ENCODE results near the gene TOM1L1.

Gene TOM1L1

GRCh38 chr17:54898576-54898975, 2.1 kb upstream of the TOM1L1 start:
- no peak overlapping the region for H3K9ac ChIP-seq
- peaks cover 25% of the 10 kb centered on the region for H3K4me1 ChIP-seq
- H3K79me2 ChIP-seq: peaks cover 5% of the 10 kb centered on the region
- no peak for TF ChIP-seq CTCF (IDR thresholded peaks at IDR 0.05)
- no peak overlapping the region for H3K4me2 ChIP-seq (ENCODE audit: low read length)
- H3K4me3 ChIP-seq (ENCODE audit: low read depth, low read length): peak overlapping the region; percentile 3
- no peaks in the 10 kb centered on the region for H3K36me3 ChIP-seq (ENCODE audit: control insufficient read depth, insufficient read depth, low read length)
- no peaks in the 10 kb centered on the region for H3K27me3 ChIP-seq (ENCODE audit: control insufficient read depth, insufficient read depth, low read length)
- H3K27ac ChIP-seq: peak overlapping the region; percentile 83
- no peaks in the 10 kb centered on the region for H3K9me3 ChIP-seq (ENCODE audit: control insufficient read depth, low read length)
- H2AFZ ChIP-seq: peak overlapping the region; percentile 90

- Histone ChIP-seq H2AFZ (peak overlapping the region; percentile 90), H3K36me3 (ENCODE audit: control insufficient read depth, insufficient read depth, low read length) (no peaks in the 10 kb centered on the region), H3K79me2 (peaks cover 5% of the 10 kb centered on the region), H3K27ac (peak overlapping the region; percentile 83), H3K9ac (no peak overlapping the region), H3K9me3 (ENCODE audit: control insufficient read depth, low read length) (no peaks in the 10 kb centered on the region), H3K4me2 (ENCODE audit: low read length) (no peak overlapping the region), H3K27me3 (ENCODE audit: control insufficient read depth, insufficient read depth, low read length) (no peaks in the 10 kb centered on the region), H3K4me3 (ENCODE audit: low read depth, low read length) (peak overlapping the region; percentile 3), H3K4me1 (peaks cover 25% of the 10 kb centered on the region)
- no peak for TF ChIP-seq CTCF (IDR thresholded peaks at IDR 0.05)
Observed at GRCh38 chr17:54899201-54899600, 1.5 kb upstream of the TOM1L1 start.

GRCh38 chr17:54899721-54900456, 763 bp upstream of the TOM1L1 start:
- H3K79me2 ChIP-seq: peaks cover 5% of the 10 kb centered on the region
- H3K4me2 ChIP-seq (ENCODE audit: low read length): peak overlapping the region; percentile 74
- TF ChIP-seq CTCF (IDR thresholded peaks at IDR 0.05): no peak
- no peaks in the 10 kb centered on the region for H3K27me3 ChIP-seq (ENCODE audit: control insufficient read depth, insufficient read depth, low read length)
- H3K36me3 ChIP-seq (ENCODE audit: control insufficient read depth, insufficient read depth, low read length): no peaks in the 10 kb centered on the region
- peaks cover 25% of the 10 kb centered on the region for H3K4me1 ChIP-seq
- H3K9ac ChIP-seq: no peak overlapping the region
- H3K27ac ChIP-seq: peak overlapping the region; percentile 83
- peak overlapping the region; percentile 66 for H3K4me3 ChIP-seq (ENCODE audit: low read depth, low read length)
- H3K9me3 ChIP-seq (ENCODE audit: control insufficient read depth, low read length): no peaks in the 10 kb centered on the region
- peak overlapping the region; percentile 90 for H2AFZ ChIP-seq

GRCh38 chr17:54901230-54901822, 674 bp downstream of the TOM1L1 start:
- H3K36me3 ChIP-seq (ENCODE audit: control insufficient read depth, insufficient read depth, low read length): no peaks in the 10 kb centered on the region
- H3K9ac ChIP-seq: peak overlapping the region; percentile 79
- H3K27ac ChIP-seq: peak overlapping the region; percentile 83
- no peak for TF ChIP-seq CTCF (IDR thresholded peaks at IDR 0.05)
- peaks cover 5% of the 10 kb centered on the region for H3K79me2 ChIP-seq
- no peaks in the 10 kb centered on the region for H3K9me3 ChIP-seq (ENCODE audit: control insufficient read depth, low read length)
- H3K4me2 ChIP-seq (ENCODE audit: low read length): peak overlapping the region; percentile 74
- peak overlapping the region; percentile 90 for H2AFZ ChIP-seq
- peaks cover 25% of the 10 kb centered on the region for H3K4me1 ChIP-seq
- H3K4me3 ChIP-seq (ENCODE audit: low read depth, low read length): peak overlapping the region; percentile 66
- H3K27me3 ChIP-seq (ENCODE audit: control insufficient read depth, insufficient read depth, low read length): no peaks in the 10 kb centered on the region

Data from parathyroid adenoma (tissue), 2 donors.